ENCODE data around the gene DGKG.

DNA sequence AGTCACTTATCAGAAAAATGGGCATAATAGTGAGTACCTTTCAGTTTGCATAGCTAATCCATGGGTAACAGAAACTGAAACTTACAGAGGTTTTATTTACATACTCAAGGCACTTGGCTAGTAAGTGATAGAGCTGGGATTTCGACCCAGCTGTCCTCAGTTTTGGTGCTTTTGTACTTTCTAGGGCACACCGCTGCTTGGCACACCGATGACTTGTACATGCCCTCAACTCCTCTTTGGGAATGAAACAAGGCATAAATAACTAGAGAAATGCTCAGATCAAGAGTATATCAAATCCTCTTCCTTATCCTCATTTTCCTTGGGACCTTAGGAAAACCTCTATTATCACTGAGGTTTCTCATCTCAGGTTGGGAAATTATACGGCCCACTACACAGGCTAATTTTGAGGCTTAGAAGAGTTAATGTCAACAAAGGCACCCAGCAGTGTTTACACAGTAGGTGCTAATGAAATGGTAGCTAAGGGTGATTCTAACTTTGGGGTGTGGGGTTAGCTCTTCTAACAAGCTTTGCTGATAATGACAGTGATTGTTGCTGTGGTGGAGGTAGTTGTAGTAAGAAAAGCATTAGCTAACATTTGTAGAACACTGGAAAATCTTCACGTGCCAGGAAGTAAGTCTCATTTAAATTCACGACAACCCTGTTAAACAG is 20.3 kb upstream of the DGKG start:
- TF ChIP-seq TAF1 (IDR thresholded peaks at IDR 0.05; ENCODE audit: borderline replicate concordance, low read depth, low read length) (no peak), POLR2AphosphoS5 (IDR thresholded peaks at IDR 0.05; ENCODE audit: low read depth, low read length) (no peak)

Data from GM12892 (cell line).